T47D (cell line): ENCODE results near the gene CHAT.

Experiments
- DNase-seq, 2 experiments: peaks; one replicate each; pipeline versions ENCODE4 v3.0.0 to v3.0.0-alpha.2; 2011 to 2012; ENCODE audit warnings: low read depth in 1 of 2, low spot score in 1 of 2
- JUND ChIP-seq: IDR thresholded peaks from 2 replicates; pipeline ENCODE4 v1.6.1; 2012; ENCODE audit warnings: low read depth
- in situ Hi-C: cut with HindIII; loops from 2 replicates; pipeline ENCODE4 v1.10.0; 2016; ENCODE audit warnings: low sequenced_read_pairs, low pct_unique_long_range_greater_than_20kb

The CHAT gene

GRCh38 chr10:49592726-49593563 lies 20.9 kb upstream of the CHAT start:
- DNase-seq: peak; percentile 81 to 84
- TF ChIP-seq JUND: no peak
- in situ Hi-C loops: no loop called here

GRCh38 chr10:49593564-49593875 lies 20.3 kb upstream of the CHAT start:
- DNase-seq: no peak
- in situ Hi-C loops: no loop called here
- no peak for TF ChIP-seq JUND

- in situ Hi-C loops: no loop called here
- TF ChIP-seq JUND: no peak
Observed at GRCh38 chr10:49593998-49594397, 19.8 kb upstream of the CHAT start.

GRCh38 chr10:49594594-49594993 lies 19.2 kb upstream of the CHAT start:
- peak; percentile 73 to 78 for DNase-seq
- TF ChIP-seq JUND: no peak
- in situ Hi-C loops: no loop called here

More at GRCh38 chr10:49593998-49594397, 19.8 kb upstream of the CHAT start:
- no peak for DNase-seq

- in situ Hi-C loops: no loop called here
- no peak for TF ChIP-seq JUND
- DNase-seq: no peak
Observed at GRCh38 chr10:49595003-49595712, 18.7 kb upstream of the CHAT start.

GRCh38 chr10:49595713-49596492 lies 17.9 kb upstream of the CHAT start:
- no peak for TF ChIP-seq JUND
- no peak for DNase-seq
- in situ Hi-C loops: no loop called here

- no peak for DNase-seq
- in situ Hi-C loops: no loop called here
- no peak for TF ChIP-seq JUND
Observed at GRCh38 chr10:49596493-49596809, 17.4 kb upstream of the CHAT start.

- in situ Hi-C loops: no loop called here
Observed at GRCh38 chr10:49596836-49597235, 17.0 kb upstream of the CHAT start.

GRCh38 chr10:49597426-49598163 lies 16.2 kb upstream of the CHAT start:
- DNase-seq: no peak
- TF ChIP-seq JUND: no peak
- in situ Hi-C loops: no loop called here

More at GRCh38 chr10:49596836-49597235, 17.0 kb upstream of the CHAT start:
- no peak for DNase-seq
- TF ChIP-seq JUND: no peak

- in situ Hi-C loops: no loop called here
Observed at GRCh38 chr10:49598164-49598856, 15.5 kb upstream of the CHAT start.

GRCh38 chr10:49598986-49599385 lies 14.9 kb upstream of the CHAT start:
- no peak for DNase-seq
- in situ Hi-C loops: no loop called here
- TF ChIP-seq JUND: no peak

More at GRCh38 chr10:49598164-49598856, 15.5 kb upstream of the CHAT start:
- no peak for TF ChIP-seq JUND
- no peak for DNase-seq

- TF ChIP-seq JUND: no peak
- in situ Hi-C loops: no loop called here
- no peak for DNase-seq
Observed at GRCh38 chr10:49599546-49599945, 14.3 kb upstream of the CHAT start.
